GM23338 (cell line): ENCODE data around the gene OMP. TPM values are rescaled to one million over a fixed set of nuclear protein-coding genes. Genes with fewer than 3 reads are reported as not detected.

Experiments used
- ATAC-seq: fragments of 200-7000 bp; cut with Tn5 transposase; 3 replicates; pipeline ENCODE4 v1.9.1; 2020
- DNase-seq: peaks from one replicate; pipeline ENCODE4 v3.0.0-alpha.2; 2015; ENCODE audit warnings: low spot score
- H2AFZ ChIP-seq: fragments of 200-600 bp; sonication (generic); 2 replicates; pipeline ENCODE4 v1.8.0; 2016; ENCODE audit warnings: antibody characterized with exemption, mild to moderate bottlenecking, moderate library complexity
- H3F3A ChIP-seq: fragments of 200-600 bp; sonication (generic); replicated peaks from 2 replicates; pipeline ENCODE4 v1.8.0; 2017; ENCODE audit warnings: antibody characterized with exemption, mixed run types, low read depth
- H3K27ac ChIP-seq: fragments of 200-600 bp; sonication (generic); 2 replicates; pipeline ENCODE4 v1.6.1; 2016; ENCODE audit warnings: low read depth
- H3K27me3 ChIP-seq: fragments of 200-600 bp; sonication (generic); 2 replicates; pipeline ENCODE4 v1.8.0; 2016; ENCODE audit warnings: mild to moderate bottlenecking, mixed run types, moderate library complexity; ENCODE audit not compliant: insufficient read depth
- H3K36me3 ChIP-seq: fragments of 200-600 bp; sonication (generic); 2 replicates; pipeline ENCODE4 v1.8.0; 2016; ENCODE audit warnings: mild to moderate bottlenecking; ENCODE audit not compliant: insufficient read depth
- H3K4me1 ChIP-seq: fragments of 200-600 bp; sonication (generic); 2 replicates; pipeline ENCODE4 v1.8.0; 2016; ENCODE audit warnings: mild to moderate bottlenecking, moderate library complexity; ENCODE audit not compliant: insufficient read depth
- H3K4me2 ChIP-seq: fragments of 200-600 bp; sonication (generic); 2 replicates; pipeline ENCODE4 v1.7.1; 2017; ENCODE audit warnings: mixed run types
- H3K4me3 ChIP-seq: fragments of 200-600 bp; sonication (generic); 2 replicates; pipeline ENCODE4 v1.6.1; 2016; ENCODE audit warnings: mixed run types
- H3K79me2 ChIP-seq: fragments of 200-600 bp; sonication (generic); replicated peaks from 2 replicates; pipeline ENCODE4 v1.8.0; 2017; ENCODE audit warnings: mild to moderate bottlenecking; ENCODE audit not compliant: insufficient read depth
- H3K9me2 ChIP-seq: fragments of 200-600 bp; sonication (generic); 2 replicates; pipeline ENCODE4 v1.8.0; 2017; ENCODE audit not compliant: insufficient read depth
- H4K20me1 ChIP-seq: fragments of 200-600 bp; sonication (generic); replicated peaks from 2 replicates; pipeline ENCODE4 v1.8.0; 2017; ENCODE audit warnings: mild to moderate bottlenecking; ENCODE audit not compliant: insufficient read depth
- H3K27ac Mint-ChIP-seq: 2 replicates; pipeline ENCODE4 v1.8.0; 2020; ENCODE audit warnings: inconsistent platforms, mild to moderate bottlenecking, moderate library complexity, mixed read lengths
- H3K27me3 Mint-ChIP-seq: 3 replicates; pipeline ENCODE4 v1.8.0; 2022; ENCODE audit warnings: low read depth, mild to moderate bottlenecking, moderate library complexity, mixed read lengths, inconsistent platforms; ENCODE audit not compliant: insufficient read depth, poor library complexity
- H3K36me3 Mint-ChIP-seq: 3 replicates; pipeline ENCODE4 v1.8.0; 2021; ENCODE audit warnings: low read depth, mild to moderate bottlenecking, inconsistent platforms, moderate library complexity, mixed read lengths
- H3K4me1 Mint-ChIP-seq: 3 replicates; pipeline ENCODE4 v1.8.0; 2020; ENCODE audit warnings: mild to moderate bottlenecking, inconsistent platforms, mixed read lengths
- H3K4me3 Mint-ChIP-seq: 3 replicates; pipeline ENCODE4 v1.8.0; 2021; ENCODE audit warnings: moderate library complexity, mild to moderate bottlenecking, inconsistent platforms, mixed read lengths
- H3K9me3 Mint-ChIP-seq: 3 replicates; pipeline ENCODE4 v1.8.0; 2020; ENCODE audit warnings: moderate library complexity, mild to moderate bottlenecking, inconsistent platforms, mixed read lengths
- CREB1 ChIP-seq: fragments of 250-450 bp; sonication (Bioruptor Pico); IDR thresholded peaks from 2 replicates; pipeline ENCODE4 v1.5.0; 2020; ENCODE audit warnings: low read depth, mild to moderate bottlenecking, moderate library complexity
- ETS1 ChIP-seq: IDR thresholded peaks from 2 replicates; pipeline ENCODE4 v1.6.1; 2016; ENCODE audit warnings: antibody characterized with exemption
- EZH2 ChIP-seq: fragments of 200-600 bp; sonication (generic); IDR thresholded peaks from one replicate; pipeline ENCODE4 v1.8.0; 2017; ENCODE audit warnings: antibody characterized with exemption, mild to moderate bottlenecking, low read depth; ENCODE audit not compliant: unreplicated experiment
- EZH2phosphoT487 ChIP-seq: fragments of 200-600 bp; sonication (generic); IDR thresholded peaks from one replicate; pipeline ENCODE4 v1.8.1; 2018; ENCODE audit warnings: antibody characterized with exemption; ENCODE audit not compliant: unreplicated experiment
- JUNB ChIP-seq: IDR thresholded peaks from one replicate; pipeline ENCODE4 v1.6.1; 2016; ENCODE audit warnings: antibody characterized with exemption; ENCODE audit not compliant: unreplicated experiment
- NANOG ChIP-seq: IDR thresholded peaks from 2 replicates; pipeline ENCODE4 v1.6.1; 2016; ENCODE audit warnings: antibody characterized with exemption, borderline replicate concordance
- POLR2AphosphoS5 ChIP-seq: IDR thresholded peaks from 2 replicates; pipeline ENCODE4 v1.6.1; 2016; ENCODE audit warnings: antibody characterized with exemption, low read depth
- STAT1 ChIP-seq: IDR thresholded peaks from one replicate; pipeline ENCODE4 v1.6.1; 2016; ENCODE audit warnings: antibody characterized with exemption; ENCODE audit not compliant: unreplicated experiment
- ZNF114 ChIP-seq: fragments of 250-450 bp; sonication (Bioruptor Pico); IDR thresholded peaks from 2 replicates; pipeline ENCODE4 v1.5.0; 2020; ENCODE audit warnings: mild to moderate bottlenecking, moderate library complexity
- ZNF331 ChIP-seq: fragments of 250-450 bp; sonication (Bioruptor Pico); IDR thresholded peaks from 2 replicates; pipeline ENCODE4 v1.5.0; 2020; ENCODE audit warnings: low read depth, mild to moderate bottlenecking, moderate library complexity
- polyA plus RNA-seq: library from polyadenylated mRNA; unstranded; fragments of >200 nt; fragmentation: Nextera tagmentation; extraction: Ambion mirVana; gene quantifications from 2 replicates; pipeline ENCODE4 v1.2.1, GENCODE V29; 2016
- total RNA-seq: library from RNA; depleted of rRNA; stranded (reverse); fragments of >200 nt; shearing (Covaris generic); gene quantifications from 2 replicates; pipeline ENCODE4 v1.2.3, GENCODE V29; 2014
- TF ChIP-seq, protein P1 (sequence below), 2 experiments: fragments of 200-600 bp in 1 of 2; sonication (generic) in 1 of 2; conservative IDR thresholded peaks; 2 replicates each; pipeline versions ENCODE4 v1.5.1 to v1.6.1; 2016 to 2017; ENCODE audit warnings: antibody characterized with exemption in 2 of 2, low read depth in 2 of 2, mild to moderate bottlenecking in 2 of 2, moderate library complexity in 1 of 2
- TF ChIP-seq, protein P2 (sequence below): fragments of 250-450 bp; sonication (Bioruptor Pico); IDR thresholded peaks from 2 replicates; pipeline ENCODE4 v1.5.0; 2020; ENCODE audit warnings: mild to moderate bottlenecking, moderate library complexity
- TF ChIP-seq, protein P3 (sequence below): IDR thresholded peaks from one replicate; pipeline ENCODE4 v1.6.1; 2018; ENCODE audit warnings: antibody characterized with exemption; ENCODE audit not compliant: unreplicated experiment

The OMP gene
- total and polyA plus RNA-seq, 2 experiments from 2014 or later, result 1.0 TPM; not detected in 1

DNA sequence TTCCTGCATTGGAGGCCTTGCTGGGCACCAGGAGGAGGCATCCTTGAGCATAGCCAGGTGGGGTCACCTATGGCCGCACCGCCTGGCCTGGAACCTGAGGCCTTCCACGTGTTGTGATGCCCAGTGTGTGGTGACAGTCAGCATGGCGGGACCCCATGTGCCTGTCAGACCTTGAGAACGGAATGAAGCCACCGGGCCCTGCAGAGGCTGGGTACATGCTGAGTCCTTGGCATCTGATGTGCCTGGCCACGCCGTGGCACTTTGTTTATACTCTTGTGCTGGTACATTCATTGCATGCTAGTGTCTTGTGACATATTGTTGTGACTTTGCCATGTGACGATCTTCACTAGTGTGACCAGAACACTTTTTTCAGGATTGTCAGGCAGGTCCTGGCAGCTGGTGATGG lies 16.9 kb downstream of the OMP start:
- Histone ChIP-seq H3K4me3 (no peak overlapping the region), H3K27ac (no peak overlapping the region), H3K36me3 (no peaks in the 10 kb centered on the region), H3K79me2 (no peaks in the 10 kb centered on the region), H4K20me1 (no peaks in the 10 kb centered on the region; the same call in 1 of the 2 replicates), H3K4me1 (no peaks in the 10 kb centered on the region), H3K4me2 (no peak overlapping the region), H3K27me3 (no peaks in the 10 kb centered on the region), H3K9me2 (no peaks in the 10 kb centered on the region), H3F3A (no peaks in the 10 kb centered on the region), H2AFZ (no peak overlapping the region)
- peaks cover 15% of the 10 kb centered on the region for H3K27me3 Mint-ChIP-seq
- ATAC-seq, result no peak
- H3K27ac Mint-ChIP-seq, result no peak overlapping the region
- no peaks in the 10 kb centered on the region for H3K4me1 Mint-ChIP-seq
- DNase-seq, result no peak
- H3K36me3 Mint-ChIP-seq, result peaks cover 5% of the 10 kb centered on the region; the same call in 1 of the 3 replicates
- no peak overlapping the region for H3K4me3 Mint-ChIP-seq
- H3K9me3 Mint-ChIP-seq, result no peaks in the 10 kb centered on the region
- no peak for TF ChIP-seq POLR2AphosphoS5
- TF ChIP-seq, protein P1, sequence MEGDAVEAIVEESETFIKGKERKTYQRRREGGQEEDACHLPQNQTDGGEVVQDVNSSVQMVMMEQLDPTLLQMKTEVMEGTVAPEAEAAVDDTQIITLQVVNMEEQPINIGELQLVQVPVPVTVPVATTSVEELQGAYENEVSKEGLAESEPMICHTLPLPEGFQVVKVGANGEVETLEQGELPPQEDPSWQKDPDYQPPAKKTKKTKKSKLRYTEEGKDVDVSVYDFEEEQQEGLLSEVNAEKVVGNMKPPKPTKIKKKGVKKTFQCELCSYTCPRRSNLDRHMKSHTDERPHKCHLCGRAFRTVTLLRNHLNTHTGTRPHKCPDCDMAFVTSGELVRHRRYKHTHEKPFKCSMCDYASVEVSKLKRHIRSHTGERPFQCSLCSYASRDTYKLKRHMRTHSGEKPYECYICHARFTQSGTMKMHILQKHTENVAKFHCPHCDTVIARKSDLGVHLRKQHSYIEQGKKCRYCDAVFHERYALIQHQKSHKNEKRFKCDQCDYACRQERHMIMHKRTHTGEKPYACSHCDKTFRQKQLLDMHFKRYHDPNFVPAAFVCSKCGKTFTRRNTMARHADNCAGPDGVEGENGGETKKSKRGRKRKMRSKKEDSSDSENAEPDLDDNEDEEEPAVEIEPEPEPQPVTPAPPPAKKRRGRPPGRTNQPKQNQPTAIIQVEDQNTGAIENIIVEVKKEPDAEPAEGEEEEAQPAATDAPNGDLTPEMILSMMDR (conservative IDR thresholded peaks at IDR 0.05; ENCODE audit: low read depth in 2 of 2), result no peak
- TF ChIP-seq JUNB, result no peak
- TF ChIP-seq NANOG, result no peak
- TF ChIP-seq EZH2phosphoT487, result no peak
- TF ChIP-seq, protein P2, sequence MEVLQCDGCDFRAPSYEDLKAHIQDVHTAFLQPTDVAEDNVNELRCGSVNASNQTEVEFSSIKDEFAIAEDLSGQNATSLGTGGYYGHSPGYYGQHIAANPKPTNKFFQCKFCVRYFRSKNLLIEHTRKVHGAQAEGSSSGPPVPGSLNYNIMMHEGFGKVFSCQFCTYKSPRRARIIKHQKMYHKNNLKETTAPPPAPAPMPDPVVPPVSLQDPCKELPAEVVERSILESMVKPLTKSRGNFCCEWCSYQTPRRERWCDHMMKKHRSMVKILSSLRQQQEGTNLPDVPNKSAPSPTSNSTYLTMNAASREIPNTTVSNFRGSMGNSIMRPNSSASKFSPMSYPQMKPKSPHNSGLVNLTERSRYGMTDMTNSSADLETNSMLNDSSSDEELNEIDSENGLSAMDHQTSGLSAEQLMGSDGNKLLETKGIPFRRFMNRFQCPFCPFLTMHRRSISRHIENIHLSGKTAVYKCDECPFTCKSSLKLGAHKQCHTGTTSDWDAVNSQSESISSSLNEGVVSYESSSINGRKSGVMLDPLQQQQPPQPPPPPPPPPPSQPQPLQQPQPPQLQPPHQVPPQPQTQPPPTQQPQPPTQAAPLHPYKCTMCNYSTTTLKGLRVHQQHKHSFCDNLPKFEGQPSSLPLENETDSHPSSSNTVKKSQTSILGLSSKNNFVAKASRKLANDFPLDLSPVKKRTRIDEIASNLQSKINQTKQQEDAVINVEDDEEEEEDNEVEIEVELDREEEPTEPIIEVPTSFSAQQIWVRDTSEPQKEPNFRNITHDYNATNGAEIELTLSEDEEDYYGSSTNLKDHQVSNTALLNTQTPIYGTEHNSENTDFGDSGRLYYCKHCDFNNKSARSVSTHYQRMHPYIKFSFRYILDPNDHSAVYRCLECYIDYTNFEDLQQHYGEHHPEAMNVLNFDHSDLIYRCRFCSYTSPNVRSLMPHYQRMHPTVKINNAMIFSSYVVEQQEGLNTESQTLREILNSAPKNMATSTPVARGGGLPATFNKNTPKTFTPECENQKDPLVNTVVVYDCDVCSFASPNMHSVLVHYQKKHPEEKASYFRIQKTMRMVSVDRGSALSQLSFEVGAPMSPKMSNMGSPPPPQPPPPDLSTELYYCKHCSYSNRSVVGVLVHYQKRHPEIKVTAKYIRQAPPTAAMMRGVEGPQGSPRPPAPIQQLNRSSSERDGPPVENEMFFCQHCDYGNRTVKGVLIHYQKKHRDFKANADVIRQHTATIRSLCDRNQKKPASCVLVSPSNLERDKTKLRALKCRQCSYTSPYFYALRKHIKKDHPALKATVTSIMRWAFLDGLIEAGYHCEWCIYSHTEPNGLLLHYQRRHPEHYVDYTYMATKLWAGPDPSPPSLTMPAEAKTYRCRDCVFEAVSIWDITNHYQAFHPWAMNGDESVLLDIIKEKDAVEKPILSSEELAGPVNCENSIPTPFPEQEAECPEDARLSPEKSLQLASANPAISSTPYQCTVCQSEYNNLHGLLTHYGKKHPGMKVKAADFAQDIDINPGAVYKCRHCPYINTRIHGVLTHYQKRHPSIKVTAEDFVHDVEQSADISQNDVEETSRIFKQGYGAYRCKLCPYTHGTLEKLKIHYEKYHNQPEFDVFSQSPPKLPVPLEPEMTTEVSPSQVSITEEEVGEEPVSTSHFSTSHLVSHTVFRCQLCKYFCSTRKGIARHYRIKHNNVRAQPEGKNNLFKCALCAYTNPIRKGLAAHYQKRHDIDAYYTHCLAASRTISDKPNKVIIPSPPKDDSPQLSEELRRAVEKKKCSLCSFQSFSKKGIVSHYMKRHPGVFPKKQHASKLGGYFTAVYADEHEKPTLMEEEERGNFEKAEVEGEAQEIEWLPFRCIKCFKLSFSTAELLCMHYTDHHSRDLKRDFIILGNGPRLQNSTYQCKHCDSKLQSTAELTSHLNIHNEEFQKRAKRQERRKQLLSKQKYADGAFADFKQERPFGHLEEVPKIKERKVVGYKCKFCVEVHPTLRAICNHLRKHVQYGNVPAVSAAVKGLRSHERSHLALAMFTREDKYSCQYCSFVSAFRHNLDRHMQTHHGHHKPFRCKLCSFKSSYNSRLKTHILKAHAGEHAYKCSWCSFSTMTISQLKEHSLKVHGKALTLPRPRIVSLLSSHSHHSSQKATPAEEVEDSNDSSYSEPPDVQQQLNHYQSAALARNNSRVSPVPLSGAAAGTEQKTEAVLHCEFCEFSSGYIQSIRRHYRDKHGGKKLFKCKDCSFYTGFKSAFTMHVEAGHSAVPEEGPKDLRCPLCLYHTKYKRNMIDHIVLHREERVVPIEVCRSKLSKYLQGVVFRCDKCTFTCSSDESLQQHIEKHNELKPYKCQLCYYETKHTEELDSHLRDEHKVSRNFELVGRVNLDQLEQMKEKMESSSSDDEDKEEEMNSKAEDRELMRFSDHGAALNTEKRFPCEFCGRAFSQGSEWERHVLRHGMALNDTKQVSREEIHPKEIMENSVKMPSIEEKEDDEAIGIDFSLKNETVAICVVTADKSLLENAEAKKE (CRISPR knock-in tag), result no peak
- TF ChIP-seq EZH2, result no peak
- TF ChIP-seq, protein P3, sequence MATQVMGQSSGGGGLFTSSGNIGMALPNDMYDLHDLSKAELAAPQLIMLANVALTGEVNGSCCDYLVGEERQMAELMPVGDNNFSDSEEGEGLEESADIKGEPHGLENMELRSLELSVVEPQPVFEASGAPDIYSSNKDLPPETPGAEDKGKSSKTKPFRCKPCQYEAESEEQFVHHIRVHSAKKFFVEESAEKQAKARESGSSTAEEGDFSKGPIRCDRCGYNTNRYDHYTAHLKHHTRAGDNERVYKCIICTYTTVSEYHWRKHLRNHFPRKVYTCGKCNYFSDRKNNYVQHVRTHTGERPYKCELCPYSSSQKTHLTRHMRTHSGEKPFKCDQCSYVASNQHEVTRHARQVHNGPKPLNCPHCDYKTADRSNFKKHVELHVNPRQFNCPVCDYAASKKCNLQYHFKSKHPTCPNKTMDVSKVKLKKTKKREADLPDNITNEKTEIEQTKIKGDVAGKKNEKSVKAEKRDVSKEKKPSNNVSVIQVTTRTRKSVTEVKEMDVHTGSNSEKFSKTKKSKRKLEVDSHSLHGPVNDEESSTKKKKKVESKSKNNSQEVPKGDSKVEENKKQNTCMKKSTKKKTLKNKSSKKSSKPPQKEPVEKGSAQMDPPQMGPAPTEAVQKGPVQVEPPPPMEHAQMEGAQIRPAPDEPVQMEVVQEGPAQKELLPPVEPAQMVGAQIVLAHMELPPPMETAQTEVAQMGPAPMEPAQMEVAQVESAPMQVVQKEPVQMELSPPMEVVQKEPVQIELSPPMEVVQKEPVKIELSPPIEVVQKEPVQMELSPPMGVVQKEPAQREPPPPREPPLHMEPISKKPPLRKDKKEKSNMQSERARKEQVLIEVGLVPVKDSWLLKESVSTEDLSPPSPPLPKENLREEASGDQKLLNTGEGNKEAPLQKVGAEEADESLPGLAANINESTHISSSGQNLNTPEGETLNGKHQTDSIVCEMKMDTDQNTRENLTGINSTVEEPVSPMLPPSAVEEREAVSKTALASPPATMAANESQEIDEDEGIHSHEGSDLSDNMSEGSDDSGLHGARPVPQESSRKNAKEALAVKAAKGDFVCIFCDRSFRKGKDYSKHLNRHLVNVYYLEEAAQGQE, result no peak
- no peak for TF ChIP-seq ETS1
- TF ChIP-seq CREB1 (CRISPR knock-in tag), result no peak
- TF ChIP-seq ZNF331 (CRISPR knock-in tag), result no peak
- TF ChIP-seq STAT1, result no peak
- no peak for TF ChIP-seq ZNF114 (CRISPR knock-in tag)
